Activated T-helper 2 cell treated with anti-CD3 and anti-CD28 coated beads, Interferon-gamma antibody, Interleukin-2, Interleukin-4, amounts not matched to agents 10 μg/mL and 5 μg/mL and 100 μg/mL, durations not matched to agents 14 hours and 24 hours and 36 hours (primary cell): Measurements from ENCODE around the gene CCDC14. TPM values are rescaled to one million over a fixed set of nuclear protein-coding genes. Genes with fewer than 3 reads are reported as not detected.
"Not testable (repeated sequence)": the region's sequence is repeated elsewhere in the genome, so short reads cannot be mapped to it uniquely, and the experiment has no call there.

Experiments used
- DNase-seq: peaks from one replicate; pipeline ENCODE4 v3.0.0; 2021; ENCODE audit warnings: low spot score
- H3K27ac Mint-ChIP-seq: one replicate; pipeline ENCODE4 v1.8.0; 2021; ENCODE audit warnings: mixed read lengths
- H3K27me3 Mint-ChIP-seq: one replicate; pipeline ENCODE4 v1.8.0; 2021; ENCODE audit warnings: low read depth, mixed read lengths
- H3K36me3 Mint-ChIP-seq: one replicate; pipeline ENCODE4 v1.8.0; 2021; ENCODE audit warnings: low read depth, mixed read lengths
- H3K4me1 Mint-ChIP-seq: one replicate; pipeline ENCODE4 v1.8.0; 2021; ENCODE audit warnings: low read depth, mixed read lengths
- H3K4me3 Mint-ChIP-seq: one replicate; pipeline ENCODE4 v1.8.0; 2021; ENCODE audit warnings: low read depth, mild to moderate bottlenecking, moderate library complexity, mixed read lengths
- H3K9me3 Mint-ChIP-seq: one replicate; pipeline ENCODE4 v1.8.0; 2021; ENCODE audit warnings: mixed read lengths
- intact Hi-C: fragments of 100-400 bp; cut with micrococcal nuclease; formaldehyde crosslinking; loops from one replicate; pipeline ENCODE4 v1.15.1; 2023
- total RNA-seq: library from RNA; stranded (reverse); gene quantifications from 2 replicates; pipeline ENCODE4 v1.2.3, GENCODE V29; 2022

The CCDC14 gene
- total RNA-seq, 1 donor from 2014 or later = 51.7 TPM

- Mint-ChIP-seq H3K4me1 (no peaks in the 10 kb centered on the region), H3K4me3 (no peak overlapping the region), H3K27ac (no peak overlapping the region), H3K27me3 (no peaks in the 10 kb centered on the region), H3K9me3 (peaks cover 35% of the 10 kb centered on the region), H3K36me3 (peaks cover 65% of the 10 kb centered on the region)
- no peak for DNase-seq
- intact Hi-C loops = no loop called here
Observed at GRCh38 chr3:123926396-123926795, 34.6 kb downstream of the CCDC14 start.

GRCh38 chr3:123920868-123921267 lies 40.2 kb downstream of the CCDC14 start:
- peaks cover 54% of the 10 kb centered on the region for H3K9me3 Mint-ChIP-seq
- no peak for DNase-seq
- H3K27ac Mint-ChIP-seq = no peak overlapping the region
- peaks cover 4% of the 10 kb centered on the region for H3K4me1 Mint-ChIP-seq
- peaks cover 72% of the 10 kb centered on the region for H3K36me3 Mint-ChIP-seq
- H3K4me3 Mint-ChIP-seq = no peak overlapping the region
- H3K27me3 Mint-ChIP-seq = no peaks in the 10 kb centered on the region
- intact Hi-C loops = no loop called here

- peaks cover 54% of the 10 kb centered on the region for H3K9me3 Mint-ChIP-seq
- no peaks in the 10 kb centered on the region for H3K27me3 Mint-ChIP-seq
- H3K4me1 Mint-ChIP-seq = peaks cover 4% of the 10 kb centered on the region
- DNase-seq = no peak
- H3K36me3 Mint-ChIP-seq = peaks cover 69% of the 10 kb centered on the region
- H3K4me3 Mint-ChIP-seq = no peak overlapping the region
- intact Hi-C loops = no loop called here
- no peak overlapping the region for H3K27ac Mint-ChIP-seq
Observed at GRCh38 chr3:123920383-123920782, 40.6 kb downstream of the CCDC14 start.

GRCh38 chr3:123919353-123919752 lies 41.7 kb downstream of the CCDC14 start:
- no peaks in the 10 kb centered on the region for H3K27me3 Mint-ChIP-seq
- peaks cover 65% of the 10 kb centered on the region for H3K36me3 Mint-ChIP-seq
- H3K4me1 Mint-ChIP-seq = peaks cover 4% of the 10 kb centered on the region
- H3K27ac Mint-ChIP-seq = no peak overlapping the region
- no peak overlapping the region for H3K4me3 Mint-ChIP-seq
- peaks cover 46% of the 10 kb centered on the region for H3K9me3 Mint-ChIP-seq
- DNase-seq = no peak
- intact Hi-C loops = no loop called here

GRCh38 chr3:123914829-123915228 lies 46.2 kb downstream of the CCDC14 start:
- Mint-ChIP-seq H3K9me3 (peaks cover 3% of the 10 kb centered on the region), H3K27me3 (no peaks in the 10 kb centered on the region), H3K4me3 (no peak overlapping the region), H3K4me1 (no peaks in the 10 kb centered on the region), H3K27ac (no peak overlapping the region), H3K36me3 (peaks cover 20% of the 10 kb centered on the region)
- intact Hi-C loops = no loop called here
- no peak for DNase-seq

GRCh38 chr3:123909785-123910184 lies 51.2 kb downstream of the CCDC14 start:
- no peak for DNase-seq
- no peaks in the 10 kb centered on the region for H3K4me1 Mint-ChIP-seq
- H3K27me3 Mint-ChIP-seq = no peaks in the 10 kb centered on the region
- no peaks in the 10 kb centered on the region for H3K9me3 Mint-ChIP-seq
- no peak overlapping the region for H3K4me3 Mint-ChIP-seq
- intact Hi-C loops = no loop called here
- H3K36me3 Mint-ChIP-seq = peaks cover under 1% of the 10 kb centered on the region
- H3K27ac Mint-ChIP-seq = no peak overlapping the region

- Mint-ChIP-seq H3K27me3 (peaks cover 2% of the 10 kb centered on the region), H3K4me1 (no peaks in the 10 kb centered on the region), H3K27ac (no peak overlapping the region), H3K4me3 (no peak overlapping the region), H3K9me3 (no peaks in the 10 kb centered on the region), H3K36me3 (no peaks in the 10 kb centered on the region)
- DNase-seq = no peak
- intact Hi-C loops = no loop called here
Observed at GRCh38 chr3:123907720-123908119, 53.3 kb downstream of the CCDC14 start.

- intact Hi-C loops = no loop called here
- no peak for DNase-seq
- Mint-ChIP-seq H3K4me3 (no peak overlapping the region), H3K36me3 (no peaks in the 10 kb centered on the region), H3K27me3 (peaks cover 19% of the 10 kb centered on the region), H3K27ac (no peak overlapping the region), H3K9me3 (no peaks in the 10 kb centered on the region), H3K4me1 (no peaks in the 10 kb centered on the region)
Observed at GRCh38 chr3:123899300-123899865, 61.6 kb downstream of the CCDC14 start.

GRCh38 chr3:123893012-123893411 lies 68.0 kb downstream of the CCDC14 start:
- H3K27me3 Mint-ChIP-seq = peaks cover 9% of the 10 kb centered on the region
- H3K27ac Mint-ChIP-seq = no peak overlapping the region
- no peaks in the 10 kb centered on the region for H3K36me3 Mint-ChIP-seq
- H3K4me3 Mint-ChIP-seq = no peak overlapping the region
- intact Hi-C loops = no loop called here
- peaks cover 9% of the 10 kb centered on the region for H3K9me3 Mint-ChIP-seq
- no peaks in the 10 kb centered on the region for H3K4me1 Mint-ChIP-seq
- no peak for DNase-seq

GRCh38 chr3:123892195-123892594 lies 68.8 kb downstream of the CCDC14 start:
- peaks cover 9% of the 10 kb centered on the region for H3K9me3 Mint-ChIP-seq
- H3K27ac Mint-ChIP-seq = no peak overlapping the region
- DNase-seq = no peak
- no peaks in the 10 kb centered on the region for H3K4me1 Mint-ChIP-seq
- H3K36me3 Mint-ChIP-seq = no peaks in the 10 kb centered on the region
- peaks cover 13% of the 10 kb centered on the region for H3K27me3 Mint-ChIP-seq
- H3K4me3 Mint-ChIP-seq = no peak overlapping the region
- intact Hi-C loops = no loop called here

- H3K4me3 Mint-ChIP-seq, H3K4me1 Mint-ChIP-seq, H3K36me3 Mint-ChIP-seq, DNase-seq, H3K9me3 Mint-ChIP-seq, intact Hi-C loops, H3K27ac Mint-ChIP-seq: not testable (repeated sequence)
- peaks cover 18% of the 10 kb centered on the region for H3K27me3 Mint-ChIP-seq
Observed at GRCh38 chr3:123890991-123891390, 70.0 kb downstream of the CCDC14 start.

- H3K4me3 Mint-ChIP-seq, H3K4me1 Mint-ChIP-seq, DNase-seq, H3K36me3 Mint-ChIP-seq, H3K27ac Mint-ChIP-seq, intact Hi-C loops, H3K9me3 Mint-ChIP-seq: not testable (repeated sequence)
- H3K27me3 Mint-ChIP-seq = peaks cover 24% of the 10 kb centered on the region
Observed at GRCh38 chr3:123890162-123890561, 70.9 kb downstream of the CCDC14 start.

- Mint-ChIP-seq H3K4me3 (peak overlapping the region; percentile 7), H3K4me1 (peaks cover 10% of the 10 kb centered on the region), H3K36me3 (no peaks in the 10 kb centered on the region), H3K27me3 (peaks cover 57% of the 10 kb centered on the region), H3K27ac (no peak overlapping the region), H3K9me3 (no peaks in the 10 kb centered on the region)
- intact Hi-C loops = loop anchor here (5.0 kb wide), 1 partner anchor 77 kb away; the partner anchor contains the start of gene CCDC14
- no peak for DNase-seq
Observed at GRCh38 chr3:123884993-123885392, 76.0 kb downstream of the CCDC14 start.
